Measurements from ENCODE around the gene LIPE. TPM values are rescaled to one million over a fixed set of nuclear protein-coding genes. Genes with fewer than 3 reads are reported as not detected.
"Not testable (repeated sequence)": the region's sequence is repeated elsewhere in the genome, so short reads cannot be mapped to it uniquely, and the experiment has no call there.

LIPE gene
- total RNA-seq, 8 experiments from 2014 or later: 4.2 to 13.5 (median 7.2) TPM

DNA sequence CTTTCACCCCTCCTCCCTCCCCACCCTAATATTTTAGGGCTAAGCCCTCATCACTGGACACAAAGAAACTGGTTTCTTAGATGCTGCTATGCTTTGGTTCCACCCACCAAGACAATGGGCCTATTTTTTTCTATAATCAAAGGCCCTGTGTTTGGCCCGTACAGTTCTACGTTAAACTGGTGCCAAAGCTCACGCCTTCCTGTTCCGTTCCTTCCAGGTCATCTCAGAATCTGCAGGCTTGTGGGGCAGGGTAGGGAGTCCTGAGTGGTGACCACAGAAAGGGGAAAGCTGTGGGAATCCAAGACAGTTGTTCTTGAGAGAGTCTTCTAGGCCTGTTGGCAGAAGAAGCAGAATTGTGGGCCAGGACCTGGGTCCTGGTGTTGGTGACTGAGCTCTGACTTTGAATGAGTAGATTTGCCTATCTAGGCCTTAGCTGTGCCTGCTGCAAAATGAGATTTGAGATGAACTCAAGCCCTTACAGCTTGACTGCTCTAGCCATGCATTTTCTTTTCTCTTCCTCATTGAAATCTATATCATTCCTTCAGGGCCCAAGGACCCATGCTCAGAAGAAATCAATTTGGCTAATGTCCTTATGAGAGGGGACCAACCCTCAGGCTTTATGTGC lies 34.6 kb upstream of the LIPE start:
- H3K4me1 ChIP-seq (replicated peaks in 1 of 2): no peaks in the 10 kb centered on the region
- 20 to 100% (median 85%) methylated on average over 1 to 4 of the region's 4 CpGs; no CpG with 5 or more reads in 3 of the 10 experiments for WGBS, 10 experiments
- no peak for ATAC-seq (replicated peaks in 6 of 8)
- in situ Hi-C loops (cut with MboI; ENCODE audit: low pct_unique_long_range_greater_than_20kb in 2 of 9, low sequenced_read_pairs in 9 of 9, unreplicated experiment in 9 of 9): no loop called here
- no peak overlapping the region for H3K27ac ChIP-seq
- no peak overlapping the region for H3K4me3 ChIP-seq

DNA sequence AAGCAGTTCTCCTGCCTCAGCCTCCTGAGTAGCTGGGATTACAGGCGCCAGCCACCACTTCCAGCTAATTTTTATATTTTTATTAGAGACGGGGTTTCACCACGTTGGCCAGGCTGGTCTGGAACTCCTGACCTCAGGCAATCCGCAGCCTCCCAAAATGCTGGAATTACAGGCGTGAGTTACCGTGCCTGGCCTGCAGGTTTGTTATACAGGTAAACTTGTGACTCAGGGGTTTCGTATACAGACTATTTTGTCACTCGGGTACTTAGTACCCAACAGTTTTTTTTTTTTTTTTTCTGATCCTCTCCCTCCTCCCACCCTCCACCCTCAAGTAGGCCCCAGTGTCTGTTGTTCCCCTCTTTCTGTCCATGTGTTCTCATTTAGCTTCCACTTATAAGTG lies 34.0 kb upstream of the LIPE start:
- WGBS, 10 experiments: 59 to 100% (median 85%) methylated on average over 2 to 8 of the region's 8 CpGs; no CpG with 5 or more reads in 2 of the 10 experiments
- ATAC-seq (replicated peaks in 6 of 8): not testable (repeated sequence)

DNA sequence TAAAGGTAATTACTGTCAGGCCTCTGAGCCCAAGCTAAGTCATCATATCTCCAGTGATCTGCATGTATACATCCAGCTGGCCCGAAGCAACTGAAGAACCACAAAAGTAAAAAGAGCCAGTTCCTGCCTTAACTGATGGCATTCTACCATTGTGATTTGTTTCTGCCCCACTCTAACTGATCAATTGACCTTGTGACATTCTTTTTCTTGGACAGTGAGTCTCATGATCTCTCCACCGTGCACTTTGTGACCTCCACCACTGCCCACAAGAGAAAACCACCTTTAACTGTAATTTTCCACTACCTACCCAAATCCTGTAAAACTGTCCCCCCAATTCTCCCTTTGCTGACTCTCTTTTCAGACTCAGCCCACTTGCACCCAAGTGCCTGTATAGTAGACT lies 32.7 kb upstream of the LIPE start:
- Histone ChIP-seq H3K4me1 (replicated peaks in 1 of 2) (no peaks in the 10 kb centered on the region), H3K4me3 (no peak overlapping the region), H3K27ac (no peak overlapping the region)
- ATAC-seq (replicated peaks in 6 of 8): no peak
- 55 to 100% (median 87%) methylated on average over 1 to 2 of the region's 2 CpGs for WGBS, 10 experiments
- in situ Hi-C loops (cut with MboI; ENCODE audit: low pct_unique_long_range_greater_than_20kb in 2 of 9, low sequenced_read_pairs in 9 of 9, unreplicated experiment in 9 of 9): loop anchor here in 2 of 9 experiments (10.0 kb wide), 2 partner anchors 65 to 75 kb away; partner anchors contain the start of gene CEACAM1 (in 1 of the 2)

More for the DNA sequence above, 34.0 kb upstream of the LIPE start:
- in situ Hi-C loops (cut with MboI; ENCODE audit: low pct_unique_long_range_greater_than_20kb in 2 of 9, low sequenced_read_pairs in 9 of 9, unreplicated experiment in 9 of 9); H3K4me1 ChIP-seq (replicated peaks in 1 of 2); H3K4me3 ChIP-seq; H3K27ac ChIP-seq: not testable (repeated sequence)

DNA sequence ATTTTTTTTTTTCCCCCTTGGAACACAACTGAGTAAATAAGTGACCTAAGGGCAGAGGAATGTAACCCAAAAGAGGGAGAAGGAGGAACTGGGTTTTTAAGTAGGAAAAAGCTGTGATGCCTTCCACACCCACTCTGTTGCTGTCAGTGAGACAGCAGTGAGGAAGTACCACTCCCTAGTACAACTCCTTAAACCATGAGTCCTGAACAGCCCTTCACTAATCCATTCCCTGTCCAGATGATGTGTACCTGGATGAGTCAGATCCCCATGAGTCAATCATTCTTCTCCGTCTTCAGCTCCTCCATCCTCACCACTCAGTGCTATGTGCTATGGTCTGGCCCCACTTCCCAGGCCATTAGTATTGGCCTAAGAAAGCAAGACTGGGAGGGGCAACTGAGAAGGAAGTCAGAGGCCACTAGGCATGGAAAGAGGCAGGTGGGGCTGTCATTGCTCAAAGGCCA lies 28.5 kb upstream of the LIPE start:
- no peak overlapping the region for H3K4me3 ChIP-seq
- WGBS, 10 experiments: 0 to 100% (median 86%) methylated on average over 1 of the region's 1 CpG; no CpG with 5 or more reads in 7 of the 10 experiments
- ATAC-seq (replicated peaks in 6 of 8): peak in 4 of 8 experiments; percentile 17 to 88 (median 70)
- H3K27ac ChIP-seq: no peak overlapping the region
- H3K4me1 ChIP-seq (replicated peaks in 1 of 2): no peaks in the 10 kb centered on the region
- in situ Hi-C loops (cut with MboI; ENCODE audit: low pct_unique_long_range_greater_than_20kb in 2 of 9, low sequenced_read_pairs in 9 of 9, unreplicated experiment in 9 of 9): loop anchor here in 2 of 9 experiments (10.0 kb wide), 2 partner anchors 69 to 79 kb away; partner anchors contain the start of gene CEACAM1 (in 1 of the 2)

DNA sequence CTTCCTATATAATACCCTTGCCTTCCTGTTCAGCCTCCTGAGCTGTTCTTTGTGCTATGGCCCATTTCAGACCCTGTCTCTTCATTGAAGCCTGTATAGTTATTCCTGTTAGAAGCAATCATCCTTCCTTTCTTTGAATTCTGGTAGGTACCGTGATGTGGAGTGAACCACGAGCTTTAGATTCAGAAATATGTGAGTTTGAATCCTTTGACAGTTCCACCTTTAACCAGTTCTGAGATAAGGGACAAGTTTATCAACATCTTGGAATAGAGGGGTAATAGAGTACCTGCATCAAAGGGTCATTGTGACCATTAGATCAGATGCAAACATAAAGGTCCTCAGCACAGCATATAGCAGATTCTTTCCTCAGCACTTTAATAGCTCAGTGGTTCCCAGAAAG lies 27.9 kb upstream of the LIPE start:
- H3K4me3 ChIP-seq: no peak overlapping the region
- WGBS, 10 experiments: 38 to 100% (median 83%) methylated on average over 2 of the region's 2 CpGs; no CpG with 5 or more reads in 2 of the 10 experiments
- in situ Hi-C loops (cut with MboI; ENCODE audit: low pct_unique_long_range_greater_than_20kb in 2 of 9, low sequenced_read_pairs in 9 of 9, unreplicated experiment in 9 of 9): loop anchor here in 2 of 9 experiments (10.0 kb wide), 2 partner anchors 70 to 80 kb away; partner anchors contain the start of gene CEACAM1 (in 1 of the 2)
- no peaks in the 10 kb centered on the region for H3K4me1 ChIP-seq (replicated peaks in 1 of 2)
- ATAC-seq (replicated peaks in 6 of 8): no peak
- H3K27ac ChIP-seq: no peak overlapping the region

- no peaks in the 10 kb centered on the region for H3K4me1 ChIP-seq (replicated peaks in 1 of 2)
- H3K4me3 ChIP-seq: no peak overlapping the region
- no peak overlapping the region for H3K27ac ChIP-seq
- WGBS, 10 experiments: 43 to 100% (median 56%) methylated on average over 1 to 4 of the region's 4 CpGs; no CpG with 5 or more reads in 1 of the 10 experiments
- no peak for ATAC-seq (replicated peaks in 6 of 8)
- in situ Hi-C loops (cut with MboI; ENCODE audit: low pct_unique_long_range_greater_than_20kb in 2 of 9, low sequenced_read_pairs in 9 of 9, unreplicated experiment in 9 of 9): loop anchor here in 2 of 9 experiments (10.0 kb wide), 2 partner anchors 72 to 82 kb away; partner anchors contain the start of gene CEACAM1 (in 1 of the 2)
Measured at GRCh38 chr19:42452590-42452989, 25.4 kb upstream of the LIPE start.

GRCh38 chr19:42450314-42450934 lies 23.2 kb upstream of the LIPE start:
- WGBS, 10 experiments: 0 to 7% (median 0%) methylated on average over 1 to 3 of the region's 3 CpGs; no CpG with 5 or more reads in 4 of the 10 experiments
- Histone ChIP-seq H3K4me1 (replicated peaks in 1 of 2) (no peaks in the 10 kb centered on the region), H3K27ac (no peak overlapping the region), H3K4me3 (no peak overlapping the region)
- in situ Hi-C loops (cut with MboI; ENCODE audit: low pct_unique_long_range_greater_than_20kb in 2 of 9, low sequenced_read_pairs in 9 of 9, unreplicated experiment in 9 of 9): loop anchor here in 2 of 9 experiments (10.0 kb wide), 2 partner anchors 74 to 84 kb away; partner anchors contain the start of gene CEACAM1 (in 1 of the 2)
- peak; percentile 57 to 87 (median 72) for ATAC-seq (replicated peaks in 6 of 8)

DNA sequence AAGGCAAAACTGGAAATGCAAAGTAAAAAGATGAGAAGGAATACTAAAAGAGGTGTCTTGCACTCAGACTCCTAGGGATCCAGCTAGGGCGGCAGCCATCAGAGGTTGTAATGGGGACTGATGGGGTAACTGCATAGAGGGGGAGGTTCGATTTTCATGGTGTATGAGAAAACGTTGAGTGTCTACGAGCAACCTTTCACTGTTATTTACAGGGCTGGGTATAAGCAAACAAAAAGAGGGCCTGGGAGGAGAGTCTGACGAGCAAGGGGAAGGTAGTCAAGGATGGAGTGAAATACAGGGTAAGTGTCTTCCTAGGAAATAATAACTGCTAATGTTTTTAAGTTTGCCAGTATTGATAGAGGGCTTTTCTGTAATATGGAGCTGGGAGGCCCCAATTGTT lies 21.1 kb upstream of the LIPE start:
- not testable (repeated sequence) for H3K4me3 ChIP-seq; ATAC-seq (replicated peaks in 6 of 8); H3K27ac ChIP-seq; H3K4me1 ChIP-seq (replicated peaks in 1 of 2)
- in situ Hi-C loops (cut with MboI; ENCODE audit: low pct_unique_long_range_greater_than_20kb in 2 of 9, low sequenced_read_pairs in 9 of 9, unreplicated experiment in 9 of 9): loop anchor here in 1 of 9 experiments (10.0 kb wide), 1 partner anchor 76 kb away; the partner anchor contains the start of gene CEACAM1
- WGBS, 10 experiments: 49 to 83% (median 70%) methylated on average over 1 to 5 of the region's 5 CpGs; no CpG with 5 or more reads in 4 of the 10 experiments

- in situ Hi-C loops (cut with MboI; ENCODE audit: low pct_unique_long_range_greater_than_20kb in 2 of 9, low sequenced_read_pairs in 9 of 9, unreplicated experiment in 9 of 9): loop anchor here in 1 of 9 experiments (10.0 kb wide), 1 partner anchor 79 kb away; the partner anchor contains the start of gene CEACAM1
- no peak overlapping the region for H3K27ac ChIP-seq
- H3K4me3 ChIP-seq: no peak overlapping the region
- no peaks in the 10 kb centered on the region for H3K4me1 ChIP-seq (replicated peaks in 1 of 2)
- ATAC-seq (replicated peaks in 6 of 8): no peak
- 0 to 100% (median 80%) methylated on average over 1 to 6 of the region's 7 CpGs; no CpG with 5 or more reads in 1 of the 10 experiments for WGBS, 10 experiments
Measured at GRCh38 chr19:42445948-42446347, 18.8 kb upstream of the LIPE start.

- peak in 1 of 8 experiments; percentile 74 for ATAC-seq (replicated peaks in 6 of 8)
- in situ Hi-C loops (cut with MboI; ENCODE audit: low pct_unique_long_range_greater_than_20kb in 2 of 9, low sequenced_read_pairs in 9 of 9, unreplicated experiment in 9 of 9): loop anchor here in 1 of 9 experiments (10.0 kb wide), 1 partner anchor 81 kb away; the partner anchor contains the start of gene CEACAM1
- WGBS, 10 experiments: 20 to 70% (median 62%) methylated on average over 1 to 3 of the region's 4 CpGs; no CpG with 5 or more reads in 2 of the 10 experiments
- no peak overlapping the region for H3K27ac ChIP-seq
- H3K4me1 ChIP-seq (replicated peaks in 1 of 2): no peaks in the 10 kb centered on the region
- no peak overlapping the region for H3K4me3 ChIP-seq
Measured at GRCh38 chr19:42443944-42444398, 16.8 kb upstream of the LIPE start.

DNA sequence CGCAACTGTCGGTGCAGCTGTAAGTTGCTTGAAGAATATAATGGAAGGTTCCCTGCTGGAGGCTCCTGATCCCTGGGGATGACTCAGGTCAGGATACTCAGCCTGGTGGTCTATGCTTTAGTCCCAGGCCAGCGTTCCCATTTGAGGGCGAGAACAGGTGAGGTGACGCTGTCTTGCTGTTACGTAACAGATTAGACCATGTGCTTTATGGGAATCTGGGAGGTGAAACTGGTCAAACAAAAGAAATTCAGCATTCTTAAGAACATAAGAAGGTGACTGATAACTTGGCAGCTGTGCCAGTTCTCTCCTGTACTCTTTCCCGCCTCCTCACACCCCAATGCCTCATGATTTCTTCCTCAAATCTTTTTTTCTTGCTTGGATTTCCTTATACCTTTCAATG lies 15.6 kb upstream of the LIPE start, which contains the start of gene CXCL17:
Gene CXCL17 (minus strand): TSS at position 114 of the 400 bp plus-strand sequence. CDS start 114 bp downstream, outside the sequence.
- Histone ChIP-seq H3K27ac (no peak within 1 kb of the TSS), H3K4me1 (replicated peaks in 1 of 2) (no peaks in the 10 kb centered on the region), H3K4me3 (no peak within 1 kb of the TSS)
- in situ Hi-C loops (cut with MboI; ENCODE audit: low pct_unique_long_range_greater_than_20kb in 2 of 9, low sequenced_read_pairs in 9 of 9, unreplicated experiment in 9 of 9): loop anchor here in 1 of 9 experiments (10.0 kb wide), 1 partner anchor 82 kb away; the partner anchor contains the start of gene CEACAM1
- WGBS, 10 experiments: 20 to 100% (median 84%) methylated on average over 1 to 6 of the region's 7 CpGs; no CpG with 5 or more reads in 2 of the 10 experiments
- ATAC-seq (replicated peaks in 6 of 8): no peak

DNA sequence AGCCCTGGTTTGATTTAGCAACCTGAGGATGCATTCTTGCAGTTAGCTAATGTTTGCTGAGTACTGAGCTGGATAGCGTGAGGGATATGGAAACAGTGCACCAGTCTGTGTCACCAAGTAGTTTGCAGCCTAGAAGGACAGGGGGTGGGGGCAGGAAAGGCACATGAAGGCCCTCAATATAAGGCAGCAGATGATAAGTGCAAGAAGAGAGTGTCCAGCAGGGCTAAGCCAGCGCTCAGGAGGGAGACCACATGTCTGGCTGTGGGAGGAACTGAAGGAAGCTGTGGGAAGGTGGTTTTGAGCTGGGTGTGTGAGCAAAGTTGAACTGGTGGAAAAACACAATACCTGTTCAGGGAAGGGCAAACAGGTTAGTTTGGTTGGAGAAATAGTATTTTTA lies 13.9 kb upstream of the LIPE start:
- Histone ChIP-seq H3K4me1 (replicated peaks in 1 of 2) (no peaks in the 10 kb centered on the region), H3K4me3 (no peak overlapping the region), H3K27ac (no peak overlapping the region)
- WGBS, 10 experiments: 31 to 100% (median 82%) methylated on average over 1 to 2 of the region's 2 CpGs; no CpG with 5 or more reads in 3 of the 10 experiments
- ATAC-seq (replicated peaks in 6 of 8): peak in 1 of 8 experiments; percentile 40
- in situ Hi-C loops (cut with MboI; ENCODE audit: low pct_unique_long_range_greater_than_20kb in 2 of 9, low sequenced_read_pairs in 9 of 9, unreplicated experiment in 9 of 9): loop anchor here in 1 of 9 experiments (10.0 kb wide), 1 partner anchor 84 kb away; the partner anchor contains the start of gene CEACAM1
